Epidermal melanocyte (primary cell): ENCODE results near the gene SIRT6.
"Not testable (repeated sequence)": the region's sequence is repeated elsewhere in the genome, so short reads cannot be mapped to it uniquely, and the experiment has no call there.

ENCODE experiments used
- DNase-seq: peaks from one replicate; pipeline ENCODE4 v3.0.0; 2011; ENCODE audit warnings: low spot score; ENCODE audit not compliant: insufficient read length

Gene SIRT6

GRCh38 chr19:4182084-4182810 is at the start of gene SIRT6, which contains the start of gene ANKRD24:
SIRT6 (minus strand) TSS chr19:4182563; CDS start chr19:4182539, 24 bp downstream.
ANKRD24 (plus strand) TSS chr19:4182689; CDS start chr19:4186426, 3,737 bp downstream.
- DNase-seq: peak; percentile 99

GRCh38 chr19:4232139-4232538 is 49.8 kb upstream of the SIRT6 start:
- DNase-seq: not testable (repeated sequence)

- DNase-seq: not testable (repeated sequence)
Observed at GRCh38 chr19:4231521-4231920, 49.2 kb upstream of the SIRT6 start.

GRCh38 chr19:4230237-4230636 is 47.9 kb upstream of the SIRT6 start:
- not testable (repeated sequence) for DNase-seq

- no peak for DNase-seq
Observed at GRCh38 chr19:4229179-4229931, 47.0 kb upstream of the SIRT6 start, which contains the start of gene EBI3. EBI3 (plus strand) TSS chr19:4229523; CDS start chr19:4229551, 28 bp downstream.

GRCh38 chr19:4228765-4229178 is 46.4 kb upstream of the SIRT6 start:
- DNase-seq: no peak

- no peak for DNase-seq
Observed at GRCh38 chr19:4227771-4228170, 45.4 kb upstream of the SIRT6 start.

GRCh38 chr19:4225885-4226284 is 43.5 kb upstream of the SIRT6 start:
- DNase-seq: no peak

- no peak for DNase-seq
Observed at GRCh38 chr19:4224470-4224869, 42.1 kb upstream of the SIRT6 start.

- DNase-seq: no peak
Observed at GRCh38 chr19:4220188-4220587, 37.8 kb upstream of the SIRT6 start.

- DNase-seq: not testable (repeated sequence)
Observed at GRCh38 chr19:4218523-4218922, 36.2 kb upstream of the SIRT6 start.

GRCh38 chr19:4217429-4218264 is 35.3 kb upstream of the SIRT6 start:
- no peak for DNase-seq

GRCh38 chr19:4216846-4217245 is 34.5 kb upstream of the SIRT6 start:
- no peak for DNase-seq

GRCh38 chr19:4215807-4216206 is 33.4 kb upstream of the SIRT6 start:
- no peak for DNase-seq

GRCh38 chr19:4213116-4213515 is 30.8 kb upstream of the SIRT6 start:
- no peak for DNase-seq

- DNase-seq: no peak
Observed at GRCh38 chr19:4210166-4210731, 27.9 kb upstream of the SIRT6 start.

GRCh38 chr19:4208385-4209094 is 26.2 kb upstream of the SIRT6 start:
- DNase-seq: no peak

- no peak for DNase-seq
Observed at GRCh38 chr19:4206818-4207484, 24.6 kb upstream of the SIRT6 start.

GRCh38 chr19:4201798-4202197 is 19.4 kb upstream of the SIRT6 start:
- DNase-seq: no peak

- no peak for DNase-seq
Observed at GRCh38 chr19:4200940-4201542, 18.7 kb upstream of the SIRT6 start.
